Endothelial cell (in vitro differentiated cells): ENCODE measurements around the gene SLX1A. TPM values are rescaled to one million over a fixed set of nuclear protein-coding genes. Genes with fewer than 3 reads are reported as not detected.
"Not testable (repeated sequence)": the region's sequence is repeated elsewhere in the genome, so short reads cannot be mapped to it uniquely, and the experiment has no call there.

Experiments
- DNase-seq: peaks from one replicate; pipeline ENCODE4 v3.0.0; 2021; ENCODE audit warnings: low spot score
- H3K27ac Mint-ChIP-seq: one replicate; pipeline ENCODE4 v1.8.0; 2021; ENCODE audit warnings: mixed read lengths, inconsistent platforms; ENCODE audit not compliant: unreplicated experiment
- H3K27me3 Mint-ChIP-seq: one replicate; pipeline ENCODE4 v1.8.0; 2021; ENCODE audit warnings: mild to moderate bottlenecking, moderate library complexity, mixed read lengths, inconsistent platforms; ENCODE audit not compliant: unreplicated experiment
- H3K36me3 Mint-ChIP-seq: one replicate; pipeline ENCODE4 v1.8.0; 2021; ENCODE audit warnings: mild to moderate bottlenecking, low read depth, mixed read lengths, inconsistent platforms; ENCODE audit not compliant: unreplicated experiment
- H3K4me1 Mint-ChIP-seq: one replicate; pipeline ENCODE4 v1.8.0; 2021; ENCODE audit warnings: mild to moderate bottlenecking, mixed read lengths, inconsistent platforms; ENCODE audit not compliant: unreplicated experiment
- H3K4me3 Mint-ChIP-seq: one replicate; pipeline ENCODE4 v1.8.0; 2021; ENCODE audit warnings: mild to moderate bottlenecking, mixed read lengths, inconsistent platforms; ENCODE audit not compliant: unreplicated experiment
- H3K9me3 Mint-ChIP-seq: one replicate; pipeline ENCODE4 v1.8.0; 2021; ENCODE audit warnings: mixed read lengths, inconsistent platforms; ENCODE audit not compliant: unreplicated experiment
- CTCF ChIP-seq: fragments of 200-600 bp; sonication (generic); IDR thresholded peaks from one replicate; pipeline ENCODE4 v1.5.0; 2021; ENCODE audit warnings: antibody characterized with exemption; ENCODE audit not compliant: unreplicated experiment
- total RNA-seq: library from RNA; stranded (reverse); fragmentation: NEBNext Ultra II Directional; extraction: Animal tissue kit (Norgen Biotek cat#: 25700); gene quantifications from one replicate; pipeline ENCODE4 v1.2.1, GENCODE V29; 2021; ENCODE audit not compliant: unreplicated experiment

Gene SLX1A
- total RNA-seq, 1 donor from 2014 or later: 61.0 TPM

DNA sequence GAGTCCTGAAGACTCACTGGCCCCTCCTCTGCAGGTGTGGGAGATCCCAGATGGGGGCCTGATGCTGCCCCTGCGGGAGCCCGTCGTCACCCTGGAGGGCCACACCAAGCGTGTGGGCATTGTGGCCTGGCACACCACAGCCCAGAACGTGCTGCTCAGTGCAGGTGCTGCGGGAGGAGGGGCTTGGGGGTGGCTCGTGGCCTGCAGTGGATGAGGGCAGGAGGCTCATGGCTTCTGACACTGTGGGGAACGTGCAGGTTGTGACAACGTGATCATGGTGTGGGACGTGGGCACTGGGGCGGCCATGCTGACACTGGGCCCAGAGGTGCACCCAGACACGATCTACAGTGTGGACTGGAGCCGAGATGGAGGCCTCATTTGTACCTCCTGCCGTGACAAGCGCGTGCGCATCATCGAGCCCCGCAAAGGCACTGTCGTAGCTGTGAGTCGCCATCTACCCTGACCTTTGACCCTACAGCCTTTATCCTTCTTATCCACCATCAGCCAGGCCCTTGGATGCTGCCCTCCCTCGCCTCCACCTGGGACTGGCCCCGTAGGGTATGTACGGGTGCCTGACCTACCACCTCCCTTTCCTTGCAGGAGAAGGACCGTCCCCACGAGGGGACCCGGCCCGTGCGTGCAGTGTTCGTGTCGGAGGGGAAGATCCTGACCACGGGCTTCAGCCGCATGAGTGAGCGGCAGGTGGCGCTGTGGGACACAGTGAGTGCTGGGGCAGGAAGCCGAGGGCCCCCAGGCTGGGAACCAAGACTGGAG lies 6.7 kb upstream of the SLX1A start:
- H3K9me3 Mint-ChIP-seq: no peaks in the 10 kb centered on the region
- no peak overlapping the region for H3K4me3 Mint-ChIP-seq
- peak; percentile 84 for TF ChIP-seq CTCF
- DNase-seq: peak; percentile 82
- H3K27me3 Mint-ChIP-seq: peaks cover 9% of the 10 kb centered on the region
- H3K4me1 Mint-ChIP-seq: no peaks in the 10 kb centered on the region
- H3K27ac Mint-ChIP-seq: no peak overlapping the region
- no peaks in the 10 kb centered on the region for H3K36me3 Mint-ChIP-seq

DNA sequence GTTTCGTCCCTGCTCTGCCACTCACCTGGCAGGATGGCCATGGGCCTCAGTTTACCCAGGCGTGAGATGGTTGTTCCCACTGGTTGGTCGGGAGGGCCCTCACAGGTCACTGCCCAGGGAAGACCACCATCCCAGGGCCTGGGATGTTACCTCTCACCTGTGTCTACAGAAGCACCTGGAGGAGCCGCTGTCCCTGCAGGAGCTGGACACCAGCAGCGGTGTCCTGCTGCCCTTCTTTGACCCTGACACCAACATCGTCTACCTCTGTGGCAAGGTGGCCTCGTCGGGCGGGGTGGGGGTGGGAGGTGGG lies 6.2 kb upstream of the SLX1A start:
- Mint-ChIP-seq H3K4me1 (no peaks in the 10 kb centered on the region), H3K36me3 (no peaks in the 10 kb centered on the region), H3K27me3 (peaks cover 7% of the 10 kb centered on the region), H3K4me3 (no peak overlapping the region), H3K9me3 (no peaks in the 10 kb centered on the region), H3K27ac (no peak overlapping the region)
- no peak for DNase-seq
- TF ChIP-seq CTCF: no peak

GRCh38 chr16:30187971-30188561 lies 5.6 kb upstream of the SLX1A start:
- no peak overlapping the region for H3K27ac Mint-ChIP-seq
- H3K4me1 Mint-ChIP-seq: no peaks in the 10 kb centered on the region
- peaks cover 5% of the 10 kb centered on the region for H3K27me3 Mint-ChIP-seq
- H3K4me3 Mint-ChIP-seq: no peak overlapping the region
- H3K9me3 Mint-ChIP-seq: no peaks in the 10 kb centered on the region
- peak; percentile 2 for DNase-seq
- no peak for TF ChIP-seq CTCF
- no peaks in the 10 kb centered on the region for H3K36me3 Mint-ChIP-seq

DNA sequence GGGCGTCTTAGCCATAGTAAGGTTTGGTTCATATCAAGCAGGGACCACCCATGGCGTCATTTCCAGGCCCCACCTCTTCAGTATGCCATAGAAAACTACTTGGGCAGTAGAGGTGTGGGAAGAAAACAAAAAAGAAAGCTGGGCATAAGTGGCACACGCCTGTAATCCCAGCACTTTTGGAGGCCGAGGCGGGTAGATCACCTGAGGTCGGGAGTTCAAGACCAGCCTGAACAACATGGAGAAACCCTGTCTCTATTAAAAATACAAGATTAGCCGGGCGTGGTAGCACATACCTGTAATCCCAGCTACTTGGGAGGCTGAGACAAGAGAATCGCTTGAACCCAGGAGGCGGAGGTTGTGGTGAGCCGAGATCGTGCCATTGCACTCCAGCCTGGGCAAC lies 2.5 kb upstream of the SLX1A start:
- not testable (repeated sequence) for H3K27ac Mint-ChIP-seq, H3K4me3 Mint-ChIP-seq, H3K27me3 Mint-ChIP-seq, H3K4me1 Mint-ChIP-seq, H3K36me3 Mint-ChIP-seq, H3K9me3 Mint-ChIP-seq, DNase-seq

- not testable (repeated sequence) for H3K36me3 Mint-ChIP-seq, H3K9me3 Mint-ChIP-seq, H3K4me1 Mint-ChIP-seq, DNase-seq, H3K27ac Mint-ChIP-seq, H3K4me3 Mint-ChIP-seq, H3K27me3 Mint-ChIP-seq
These were observed 577 bp upstream of the SLX1A start for GRCh38 chr16:30193098-30193497.

DNA sequence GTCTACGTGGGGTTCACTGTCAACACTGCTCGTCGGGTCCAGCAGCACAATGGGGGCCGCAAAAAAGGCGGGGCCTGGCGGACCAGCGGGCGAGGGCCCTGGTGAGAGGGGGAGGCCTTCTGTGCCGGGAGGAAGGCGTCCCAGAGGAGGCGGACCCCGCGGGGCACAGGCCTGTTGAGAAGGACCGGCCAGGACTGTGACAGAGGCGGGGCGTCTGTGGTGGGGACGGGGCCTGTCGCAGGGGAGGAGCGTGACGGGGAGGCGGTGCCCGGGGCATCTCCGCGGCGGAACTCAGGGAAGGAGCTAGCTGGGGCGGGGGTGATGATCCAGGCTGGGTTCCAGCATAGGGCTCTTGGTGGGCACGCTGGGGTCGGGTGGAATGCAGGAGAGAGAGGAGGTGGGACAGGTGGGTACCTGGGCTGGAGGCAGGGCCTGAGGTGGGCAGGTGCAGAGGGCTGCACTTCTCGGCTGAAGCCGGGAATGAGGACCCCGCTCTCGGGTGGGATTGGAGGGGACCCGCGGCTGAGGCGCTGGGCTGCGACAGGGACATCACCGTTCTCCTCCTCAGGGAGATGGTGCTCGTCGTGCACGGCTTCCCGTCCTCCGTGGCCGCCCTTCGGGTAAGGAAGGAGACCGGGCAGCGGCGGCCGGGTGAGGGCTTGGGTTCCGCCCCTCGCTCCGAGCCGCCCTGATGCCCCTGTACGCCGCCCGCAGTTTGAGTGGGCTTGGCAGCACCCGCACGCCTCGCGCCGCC lies 674 bp downstream of the SLX1A start:
- not testable (repeated sequence) for H3K4me1 Mint-ChIP-seq, H3K4me3 Mint-ChIP-seq, H3K36me3 Mint-ChIP-seq, H3K27me3 Mint-ChIP-seq, H3K27ac Mint-ChIP-seq, H3K9me3 Mint-ChIP-seq
- DNase-seq: peak; percentile 5

- H3K27me3 Mint-ChIP-seq, H3K27ac Mint-ChIP-seq, DNase-seq, H3K4me1 Mint-ChIP-seq, H3K36me3 Mint-ChIP-seq, H3K9me3 Mint-ChIP-seq, H3K4me3 Mint-ChIP-seq: not testable (repeated sequence)
These were observed 3.3 kb downstream of the SLX1A start for GRCh38 chr16:30197001-30197400.

GRCh38 chr16:30199049-30199448 lies 5.4 kb downstream of the SLX1A start, which contains the start of gene SULT1A3:
Gene SULT1A3, plus strand, starts transcription at chr16:30199255. Its CDS starts 1,474 bp downstream, at chr16:30200729.
- not testable (repeated sequence) for H3K27ac Mint-ChIP-seq, H3K4me3 Mint-ChIP-seq, H3K36me3 Mint-ChIP-seq, DNase-seq, H3K4me1 Mint-ChIP-seq, H3K27me3 Mint-ChIP-seq, H3K9me3 Mint-ChIP-seq
